ENCODE measurements around the gene RBM38. TPM values are rescaled to one million over a fixed set of nuclear protein-coding genes. Genes with fewer than 3 reads are reported as not detected.

RBM38 gene
- total RNA-seq, 1 donor from 2014 or later, result 33.4 TPM

GRCh38 chr20:57405236-57406016 lies 14.2 kb downstream of the RBM38 start:
- no peak overlapping the region for H3K4me3 Mint-ChIP-seq
- H3K36me3 Mint-ChIP-seq (ENCODE audit: low read depth), result no peaks in the 10 kb centered on the region
- no peak overlapping the region for H3K27ac Mint-ChIP-seq (ENCODE audit: unreplicated experiment)
- no peak for TF ChIP-seq CTCF (conservative IDR thresholded peaks at IDR 0.05)
- DNase-seq (ENCODE audit: low read depth, low spot score), result no peak
- H3K27me3 Mint-ChIP-seq (ENCODE audit: low read depth), result no peaks in the 10 kb centered on the region
- no peaks in the 10 kb centered on the region for H3K9me3 Mint-ChIP-seq
- peaks cover 7% of the 10 kb centered on the region for H3K4me1 Mint-ChIP-seq

DNA sequence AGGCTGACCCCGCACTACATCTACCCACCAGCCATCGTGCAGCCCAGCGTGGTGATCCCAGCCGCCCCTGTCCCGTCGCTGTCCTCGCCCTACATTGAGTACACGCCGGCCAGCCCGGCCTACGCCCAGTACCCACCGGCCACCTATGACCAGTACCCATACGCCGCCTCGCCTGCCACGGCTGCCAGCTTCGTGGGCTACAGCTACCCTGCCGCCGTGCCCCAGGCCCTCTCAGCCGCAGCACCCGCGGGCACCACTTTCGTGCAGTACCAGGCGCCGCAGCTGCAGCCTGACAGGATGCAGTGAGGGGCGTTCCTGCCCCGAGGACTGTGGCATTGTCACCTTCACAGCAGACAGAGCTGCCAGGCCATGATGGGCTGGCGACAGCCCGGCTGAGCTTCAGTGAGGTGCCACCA lies 16.4 kb downstream of the RBM38 start:
- Mint-ChIP-seq H3K9me3 (no peaks in the 10 kb centered on the region), H3K27ac (ENCODE audit: unreplicated experiment) (no peak overlapping the region), H3K36me3 (ENCODE audit: low read depth) (peaks cover 3% of the 10 kb centered on the region), H3K4me3 (no peak overlapping the region), H3K27me3 (ENCODE audit: low read depth) (no peaks in the 10 kb centered on the region), H3K4me1 (peaks cover 7% of the 10 kb centered on the region)
- no peak for DNase-seq (ENCODE audit: low read depth, low spot score)
- TF ChIP-seq CTCF (conservative IDR thresholded peaks at IDR 0.05), result no peak

DNA sequence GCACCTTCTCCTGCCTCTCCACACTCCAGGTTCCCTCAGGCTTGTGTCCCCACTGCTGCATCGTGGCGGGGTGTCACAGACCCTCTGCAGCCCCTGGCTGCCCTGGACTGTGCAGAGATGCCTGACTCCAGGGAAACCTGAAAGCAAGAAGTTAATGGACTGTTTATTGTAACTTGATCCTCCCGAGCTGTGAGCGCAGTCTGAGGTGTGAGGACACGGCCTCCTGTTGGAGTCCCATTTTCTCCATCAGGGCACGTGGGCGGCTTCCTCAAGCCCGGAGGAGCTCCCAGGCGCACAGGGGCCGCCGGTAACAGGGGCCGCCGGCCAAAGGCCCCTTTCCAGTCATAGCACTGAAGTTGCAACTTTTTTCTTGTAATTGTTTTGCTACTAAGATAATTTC lies 16.9 kb downstream of the RBM38 start:
- Mint-ChIP-seq H3K4me1 (peaks cover 7% of the 10 kb centered on the region), H3K27me3 (ENCODE audit: low read depth) (no peaks in the 10 kb centered on the region), H3K9me3 (no peaks in the 10 kb centered on the region), H3K27ac (ENCODE audit: unreplicated experiment) (no peak overlapping the region), H3K4me3 (no peak overlapping the region), H3K36me3 (ENCODE audit: low read depth) (peaks cover 3% of the 10 kb centered on the region)
- no peak for TF ChIP-seq CTCF (conservative IDR thresholded peaks at IDR 0.05)
- DNase-seq (ENCODE audit: low read depth, low spot score), result no peak

DNA sequence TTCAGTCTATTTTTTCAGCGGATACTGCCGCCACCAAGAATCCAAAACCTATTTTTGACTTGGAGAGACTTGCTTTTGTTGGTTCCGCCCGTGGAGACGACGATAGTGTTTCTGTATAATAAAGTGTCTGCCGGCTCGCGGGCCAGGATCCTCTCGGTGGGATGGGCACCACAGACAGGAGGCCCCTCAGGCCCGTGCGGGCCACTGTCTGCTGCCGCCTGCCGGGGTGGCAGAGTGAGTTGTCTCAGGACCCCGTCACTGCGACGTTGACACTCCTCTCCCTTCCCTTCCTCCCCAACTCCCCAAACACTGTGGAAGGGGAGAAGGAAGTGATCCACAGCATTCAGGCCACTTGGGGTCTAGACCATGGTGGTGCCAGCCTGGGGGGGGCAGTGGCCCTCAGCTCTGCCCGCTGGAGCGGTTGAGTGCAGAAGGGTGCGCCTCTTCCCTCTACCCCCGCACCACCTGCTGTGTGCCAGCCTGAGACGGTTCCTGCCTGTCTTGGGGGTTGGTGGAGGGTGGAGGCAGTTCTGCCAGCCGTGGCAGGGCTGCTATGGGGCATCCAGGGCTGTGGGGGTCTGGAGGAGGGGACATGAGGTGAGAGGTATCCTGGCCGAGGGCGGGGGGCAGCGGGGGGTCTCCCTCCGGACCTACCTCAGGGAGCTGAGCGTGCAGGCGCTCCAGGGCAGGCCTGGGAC lies 17.5 kb downstream of the RBM38 start:
- DNase-seq (ENCODE audit: low read depth, low spot score), result no peak
- no peak overlapping the region for H3K27ac Mint-ChIP-seq (ENCODE audit: unreplicated experiment)
- no peak overlapping the region for H3K4me3 Mint-ChIP-seq
- H3K4me1 Mint-ChIP-seq, result peaks cover 7% of the 10 kb centered on the region
- H3K27me3 Mint-ChIP-seq (ENCODE audit: low read depth), result no peaks in the 10 kb centered on the region
- no peaks in the 10 kb centered on the region for H3K9me3 Mint-ChIP-seq
- peaks cover 3% of the 10 kb centered on the region for H3K36me3 Mint-ChIP-seq (ENCODE audit: low read depth)
- TF ChIP-seq CTCF (conservative IDR thresholded peaks at IDR 0.05), result no peak

DNA sequence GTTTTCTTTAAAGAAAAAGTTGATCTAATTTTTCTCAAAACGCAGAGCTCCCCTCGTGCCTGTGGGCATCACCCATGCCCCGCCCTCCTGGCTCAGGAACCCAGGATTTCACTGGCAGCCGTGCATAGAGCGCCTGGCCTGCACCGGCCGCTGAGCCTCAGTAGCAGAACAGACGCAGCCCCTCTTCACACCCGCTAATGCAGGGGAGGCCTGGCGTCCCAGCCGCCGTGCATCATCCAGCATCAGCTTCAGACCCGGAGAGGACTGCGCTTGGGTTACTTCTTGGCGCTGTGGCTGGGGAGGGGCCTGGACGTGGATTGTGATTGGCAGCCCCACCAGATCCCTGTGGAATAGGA lies 18.1 kb downstream of the RBM38 start:
- DNase-seq (ENCODE audit: low read depth, low spot score), result no peak
- H3K27me3 Mint-ChIP-seq (ENCODE audit: low read depth), result no peaks in the 10 kb centered on the region
- TF ChIP-seq CTCF (conservative IDR thresholded peaks at IDR 0.05), result no peak
- peaks cover 3% of the 10 kb centered on the region for H3K36me3 Mint-ChIP-seq (ENCODE audit: low read depth)
- peaks cover 7% of the 10 kb centered on the region for H3K4me1 Mint-ChIP-seq
- no peak overlapping the region for H3K4me3 Mint-ChIP-seq
- H3K9me3 Mint-ChIP-seq, result no peaks in the 10 kb centered on the region
- no peak overlapping the region for H3K27ac Mint-ChIP-seq (ENCODE audit: unreplicated experiment)
